IMR-90 (cell line): Measurements from ENCODE around the gene QTRT2. TPM values are rescaled to one million over a fixed set of nuclear protein-coding genes. Genes with fewer than 3 reads are reported as not detected.
A peak's percentile ranks its signal among the peaks of the same experiment; 100 is the strongest.

Source experiments
- ATAC-seq: fragments of 200-7000 bp; cut with Tn5 transposase; 2 replicates; pipeline ENCODE4 v1.9.1; 2020; ENCODE audit warnings: low read depth, mild to moderate bottlenecking, moderate library complexity
- BruUV-seq: library from RNA; stranded (reverse); fragments of 400-500 nt; replicated peaks from 2 replicates; lab custom pipeline; 2021; lab: Mats Ljungman, UMichigan
- CTCF ChIA-PET: fragments of 300-600 bp; formaldehyde crosslinking; extraction: SDS; loops from one replicate; lab custom pipeline; 2021; ENCODE audit warnings: antibody characterized with exemption; lab: Yijun Ruan, JAX
- POLR2A ChIA-PET: fragments of 300-600 bp; sonication (Branson Sonifier 250); formaldehyde crosslinking; loops from one replicate; lab custom pipeline; 2022; ENCODE audit warnings: antibody characterized with exemption; ENCODE audit not compliant: unreplicated experiment; lab: Charles Lee
- DNase-seq: peaks from one replicate; pipeline ENCODE4 v3.0.0; 2013
- H2AFZ ChIP-seq: replicated peaks from 2 replicates; pipeline ENCODE3; 2013; ENCODE audit warnings: low read length, mild to moderate bottlenecking; ENCODE audit not compliant: poor library complexity
- H2AK5ac ChIP-seq: 2 replicates; pipeline ENCODE4 v1.6.1; 2013; ENCODE audit warnings: low read depth, low read length, inconsistent platforms
- H2AK9ac ChIP-seq: replicated peaks from 2 replicates; pipeline ENCODE3; 2013; ENCODE audit warnings: mild to moderate bottlenecking, low read depth, low read length, moderate library complexity; ENCODE audit not compliant: poor library complexity
- H2BK120ac ChIP-seq: 2 replicates; pipeline ENCODE4 v1.6.1; 2013; ENCODE audit warnings: low read depth, low read length, inconsistent platforms
- H2BK15ac ChIP-seq: 3 replicates; pipeline ENCODE4 v1.6.1; 2013; ENCODE audit warnings: low read depth, low read length, inconsistent platforms
- H2BK20ac ChIP-seq: 2 replicates; pipeline ENCODE4 v1.6.1; 2013; ENCODE audit warnings: low read depth, mild to moderate bottlenecking, inconsistent platforms, low read length, moderate library complexity
- H2BK5ac ChIP-seq: 2 replicates; pipeline ENCODE4 v1.6.1; 2013; ENCODE audit warnings: mild to moderate bottlenecking, low read depth, low read length, inconsistent platforms; ENCODE audit not compliant: poor library complexity, severe bottlenecking
- H3K14ac ChIP-seq: replicated peaks from 2 replicates; pipeline ENCODE4 v1.6.1; 2013; ENCODE audit warnings: low read depth, low read length, inconsistent platforms
- H3K18ac ChIP-seq: 2 replicates; pipeline ENCODE4 v1.6.1; 2013; ENCODE audit warnings: low read depth, low read length, control low read depth
- H3K23ac ChIP-seq: 2 replicates; pipeline ENCODE4 v1.6.1; 2013; ENCODE audit warnings: low read depth, low read length, inconsistent platforms
- H3K27ac ChIP-seq: 2 replicates; pipeline ENCODE4 v1.5.1; 2013; ENCODE audit warnings: mild to moderate bottlenecking, control low read depth, low read length; ENCODE audit not compliant: insufficient read depth
- H3K27me3 ChIP-seq: 2 replicates; pipeline ENCODE4 v1.6.1; 2013; ENCODE audit warnings: low read length; ENCODE audit not compliant: control insufficient read depth, insufficient read depth
- H3K36me3 ChIP-seq: 2 replicates; pipeline ENCODE4 v1.6.1; 2013; ENCODE audit warnings: low read length, mixed read lengths; ENCODE audit not compliant: control insufficient read depth, insufficient read depth
- H3K4ac ChIP-seq: 2 replicates; pipeline ENCODE4 v1.6.1; 2013; ENCODE audit warnings: low read depth, low read length, inconsistent platforms
- H3K4me1 ChIP-seq: 2 replicates; pipeline ENCODE4 v1.6.1; 2013; ENCODE audit warnings: low read length, mixed read lengths; ENCODE audit not compliant: control insufficient read depth, insufficient read depth
- H3K4me2 ChIP-seq: 2 replicates; pipeline ENCODE4 v1.6.1; 2013; ENCODE audit warnings: low read depth, mild to moderate bottlenecking, control low read depth, low read length, moderate library complexity
- H3K4me3 ChIP-seq: 2 replicates; pipeline ENCODE4 v1.5.1; 2013; ENCODE audit warnings: low read depth, mild to moderate bottlenecking, control low read depth, low read length, moderate library complexity; ENCODE audit not compliant: insufficient read depth
- H3K56ac ChIP-seq: 2 replicates; pipeline ENCODE4 v1.6.1; 2013; ENCODE audit warnings: low read length, inconsistent platforms; ENCODE audit not compliant: insufficient read depth; ENCODE audit errors: extremely low read depth
- H3K79me1 ChIP-seq, 2 experiments: 2 replicates each; pipeline ENCODE4 v1.6.1; 2013; ENCODE audit warnings: low read length in 2 of 2, inconsistent platforms in 1 of 2, low read depth in 1 of 2
- H3K9ac ChIP-seq: 2 replicates; pipeline ENCODE4 v1.6.1; 2013; ENCODE audit warnings: low read depth, low read length, control low read depth
- H3K9me1 ChIP-seq: 2 replicates; pipeline ENCODE4 v1.6.1; 2013; ENCODE audit warnings: low read length, inconsistent platforms; ENCODE audit not compliant: insufficient read depth
- H3K9me3 ChIP-seq: 2 replicates; pipeline ENCODE4 v1.6.1; 2013; ENCODE audit warnings: low read length; ENCODE audit not compliant: control insufficient read depth, insufficient read depth
- H4K20me1 ChIP-seq: 2 replicates; pipeline ENCODE4 v1.6.1; 2013; ENCODE audit warnings: low read length, inconsistent platforms; ENCODE audit not compliant: insufficient read depth
- H4K5ac ChIP-seq: 2 replicates; pipeline ENCODE4 v1.6.1; 2013; ENCODE audit warnings: mild to moderate bottlenecking, low read depth, low read length, control low read depth
- H4K8ac ChIP-seq, 2 experiments: 2 replicates each; pipeline ENCODE4 v1.6.1; 2013; ENCODE audit warnings: low read depth in 2 of 2, low read length in 2 of 2, control low read depth in 1 of 2, inconsistent platforms in 1 of 2
- H4K91ac ChIP-seq: 2 replicates; pipeline ENCODE4 v1.6.1; 2013; ENCODE audit warnings: low read depth, low read length, inconsistent platforms; ENCODE audit not compliant: insufficient read depth
- BHLHE40 ChIP-seq: fragments of 150-350 bp; IDR thresholded peaks from 2 replicates; pipeline ENCODE4 v1.6.1; 2016; ENCODE audit warnings: mild to moderate bottlenecking, low read depth, low read length
- CTCF ChIP-seq: conservative IDR thresholded peaks from 2 replicates; pipeline ENCODE4 v1.5.1; 2012; ENCODE audit warnings: mild to moderate bottlenecking, low read depth, low read length, improper control_type of control experiment
- ELK1 ChIP-seq: fragments of 150-350 bp; IDR thresholded peaks from 2 replicates; pipeline ENCODE4 v1.6.1; 2016; ENCODE audit warnings: low read depth, mild to moderate bottlenecking, low read length, moderate library complexity, borderline replicate concordance
- MAFK ChIP-seq: IDR thresholded peaks from 2 replicates; pipeline ENCODE4 v1.6.1; 2012; ENCODE audit warnings: low read depth, low read length, improper control_type of control experiment
- POLR2A ChIP-seq: IDR thresholded peaks from 2 replicates; pipeline ENCODE4 v1.6.1; 2012; ENCODE audit warnings: mild to moderate bottlenecking, low read depth, low read length
- RFX5 ChIP-seq: IDR thresholded peaks from 2 replicates; pipeline ENCODE4 v1.8.0; 2012; ENCODE audit warnings: low read depth, mild to moderate bottlenecking, low read length, moderate library complexity
- SMC3 ChIP-seq: fragments of 150-350 bp; IDR thresholded peaks from 2 replicates; pipeline ENCODE4 v1.6.1; 2016; ENCODE audit warnings: low read depth, mild to moderate bottlenecking, antibody characterized with exemption, low read length, moderate library complexity
- dilution Hi-C: fragments of 300-500 bp; cut with HindIII; formaldehyde crosslinking; loops from one replicate; pipeline ENCODE4 v1.14.3; 2018; ENCODE audit warnings: low sequenced_read_pairs; ENCODE audit not compliant: unreplicated experiment
- in situ Hi-C: fragments of 300-500 bp; cut with MboI; formaldehyde crosslinking; loops from 3 replicates; pipeline ENCODE4 v1.14.3; 2019; ENCODE audit warnings: low sequenced_read_pairs, inconsistent platforms, mixed read lengths
- intact Hi-C: fragments of 100-400 bp; cut with micrococcal nuclease; formaldehyde crosslinking; loops from 2 replicates; pipeline ENCODE4 v1.10.0; 2022
- polyA plus RNA-seq, 3 experiments: library from polyadenylated mRNA; depleted of rRNA; stranded (reverse); fragments of >200 nt; gene quantifications; 2 replicates each; pipeline ENCODE4 v1.2.3, GENCODE V29; 2012; ENCODE audit warnings: low replicate concordance in 1 of 3
- total RNA-seq: library from RNA; depleted of rRNA; stranded (reverse); fragments of >200 nt; gene quantifications from 2 replicates; pipeline ENCODE4 v1.2.3, GENCODE V29; 2012

QTRT2 gene
- total and polyA plus RNA-seq, 2 of the 4 experiments (the other 2 are of a cell fraction) = 7.3 to 15.6 TPM

- Histone ChIP-seq H3K23ac (no peak overlapping the region), H4K8ac (no peak overlapping the region), H3K14ac (no peak overlapping the region), H3K9me1 (0 out of 2 replicates have a peak, but pooled peaks cover 4% of the 10 kb centered on the region), H3K27me3 (no peaks in the 10 kb centered on the region), H3K4me1 (peaks cover 6% of the 10 kb centered on the region), H2BK20ac (no peak overlapping the region), H2AFZ (no peak overlapping the region), H3K9ac (no peak overlapping the region), H2AK9ac (no peak overlapping the region), H4K5ac (no peak overlapping the region), H3K56ac (no peak overlapping the region), H3K79me1 (peaks cover 0 to 8% of the 10 kb centered on the region in 2 experiments; a peak in 2 of 4 replicates), H3K36me3 (peaks cover 19% of the 10 kb centered on the region), H3K4me3 (no peak overlapping the region), H3K4ac (no peak overlapping the region), H3K18ac (no peak overlapping the region), H2BK15ac (no peak overlapping the region), H4K20me1 (no peaks in the 10 kb centered on the region), H3K4me2 (no peak overlapping the region), H3K9me3 (no peaks in the 10 kb centered on the region), H2BK120ac (no peak overlapping the region), H2BK5ac (no peak overlapping the region), H2AK5ac (no peak overlapping the region), H3K27ac (no peak overlapping the region), H4K91ac (no peak overlapping the region)
- in situ Hi-C loops = no loop called here
- DNase-seq = peak; percentile 51
- CTCF ChIA-PET = interaction anchor here (1.0 kb wide), 1 partner anchor 13 kb away, joined by 3 read pairs; no protein-coding TSS in a partner anchor
- BruUV-seq = no TSS peak
- intact Hi-C loops = loop anchor here (5.0 kb wide), 1 partner anchor 331 kb away; the partner anchor contains the start of genes ATP6V1A and NAA50
- TF ChIP-seq ELK1 (no peak), POLR2A (no peak), MAFK (no peak), CTCF (no peak), SMC3 (no peak), BHLHE40 (no peak), RFX5 (no peak)
- ATAC-seq = no peak
- dilution Hi-C loops = no loop called here
- POLR2A ChIA-PET = no interaction called here
Measured at GRCh38 chr3:114078126-114078525, 21.6 kb downstream of the QTRT2 start.
